ENCODE measurements around the gene MAP4K5. TPM values are rescaled to one million over a fixed set of nuclear protein-coding genes. Genes with fewer than 3 reads are reported as not detected.

The MAP4K5 gene
- total RNA-seq, 4 donors from 2014 or later: 73.6 to 143 (median 124) TPM

DNA sequence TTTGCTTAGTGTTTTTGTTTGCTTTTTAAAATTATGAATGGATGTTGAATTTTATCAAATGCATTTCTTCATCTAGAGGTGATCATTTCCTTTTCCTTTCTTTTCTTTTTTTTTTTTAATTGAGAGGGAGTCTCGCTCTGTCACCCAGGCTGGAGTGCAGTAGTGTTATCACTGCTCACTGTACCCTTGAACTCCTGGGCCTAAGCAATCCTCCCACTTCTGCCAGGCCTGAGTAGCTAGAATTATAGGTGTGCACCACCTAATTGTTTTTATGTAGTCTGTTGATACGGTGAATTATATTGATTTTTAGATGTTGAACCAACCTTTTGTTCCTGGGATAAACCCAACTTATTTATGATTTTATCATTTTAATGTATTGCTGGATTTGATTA, 134.2 kb downstream of the MAP4K5 start:
- no peak overlapping the region for H3K4me3 ChIP-seq
- H3K4me1 ChIP-seq: peaks cover 0 to 58% (median 14%) of the 10 kb centered on the region in 3 donors
- no peak for DNase-seq
- intact Hi-C loops (cut with DNase I): no loop called here
- no peaks in the 10 kb centered on the region for H3K27me3 ChIP-seq
- no peaks in the 10 kb centered on the region for H3K36me3 ChIP-seq
- H3K27ac ChIP-seq: peak overlapping the region in 1 of 4 donors; percentile 92
- H3K9me3 ChIP-seq: no peaks in the 10 kb centered on the region
- 88 to 89% methylated on average over 2 of the region's 2 CpGs for WGBS, 2 donors
- no peak for TF ChIP-seq POLR2A (IDR thresholded peaks at IDR 0.05)
- TF ChIP-seq, protein P1, sequence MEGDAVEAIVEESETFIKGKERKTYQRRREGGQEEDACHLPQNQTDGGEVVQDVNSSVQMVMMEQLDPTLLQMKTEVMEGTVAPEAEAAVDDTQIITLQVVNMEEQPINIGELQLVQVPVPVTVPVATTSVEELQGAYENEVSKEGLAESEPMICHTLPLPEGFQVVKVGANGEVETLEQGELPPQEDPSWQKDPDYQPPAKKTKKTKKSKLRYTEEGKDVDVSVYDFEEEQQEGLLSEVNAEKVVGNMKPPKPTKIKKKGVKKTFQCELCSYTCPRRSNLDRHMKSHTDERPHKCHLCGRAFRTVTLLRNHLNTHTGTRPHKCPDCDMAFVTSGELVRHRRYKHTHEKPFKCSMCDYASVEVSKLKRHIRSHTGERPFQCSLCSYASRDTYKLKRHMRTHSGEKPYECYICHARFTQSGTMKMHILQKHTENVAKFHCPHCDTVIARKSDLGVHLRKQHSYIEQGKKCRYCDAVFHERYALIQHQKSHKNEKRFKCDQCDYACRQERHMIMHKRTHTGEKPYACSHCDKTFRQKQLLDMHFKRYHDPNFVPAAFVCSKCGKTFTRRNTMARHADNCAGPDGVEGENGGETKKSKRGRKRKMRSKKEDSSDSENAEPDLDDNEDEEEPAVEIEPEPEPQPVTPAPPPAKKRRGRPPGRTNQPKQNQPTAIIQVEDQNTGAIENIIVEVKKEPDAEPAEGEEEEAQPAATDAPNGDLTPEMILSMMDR (IDR thresholded peaks at IDR 0.05): no peak

DNA sequence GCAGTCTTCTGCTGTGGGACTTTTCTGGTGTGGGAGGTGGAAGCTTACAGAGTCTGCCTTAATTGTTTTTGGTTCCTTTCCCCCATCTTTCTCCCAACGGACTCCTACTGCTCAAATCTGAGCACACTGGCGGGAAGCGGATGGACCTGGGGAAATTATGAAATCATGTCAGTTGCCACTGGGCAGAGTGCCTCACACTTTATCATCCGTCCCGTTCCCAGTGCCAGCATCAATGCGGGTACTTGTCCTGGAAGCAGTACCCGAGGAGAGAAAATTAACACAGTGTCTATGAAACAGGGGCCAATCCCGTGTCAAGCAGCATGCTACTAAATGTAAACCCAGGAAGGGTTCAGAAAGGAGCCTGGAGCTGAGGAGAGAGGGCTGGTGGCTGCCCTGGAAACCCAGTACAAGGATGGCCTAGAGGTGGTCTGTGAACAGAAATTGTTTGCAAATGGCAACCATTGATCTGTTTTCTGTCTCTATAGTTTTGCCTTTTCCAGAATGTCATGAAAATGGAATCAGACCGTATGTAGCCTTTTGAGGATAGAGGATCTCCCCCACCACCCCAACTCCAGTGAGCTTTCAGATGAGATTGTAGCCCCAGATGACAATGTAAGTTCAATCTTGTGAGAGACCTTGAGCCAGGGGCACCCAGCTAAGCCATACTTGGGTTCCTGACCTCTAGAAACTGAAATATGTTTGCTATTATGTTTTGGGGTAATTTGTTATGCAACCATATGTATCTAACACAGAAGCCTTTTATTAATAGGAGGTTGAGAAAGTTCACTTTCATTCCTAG, 134.8 kb downstream of the MAP4K5 start:
- TF ChIP-seq POLR2A (IDR thresholded peaks at IDR 0.05): no peak
- TF ChIP-seq, protein P1 (IDR thresholded peaks at IDR 0.05): no peak

GRCh38 chr14:50396631-50397389, 135.6 kb downstream of the MAP4K5 start, which contains the start of gene CDKL1:
Gene CDKL1 (minus strand): TSS chr14:50396881. CDS start chr14:50395868, 1,013 bp downstream.
- Histone ChIP-seq H3K27me3 (no peaks in the 10 kb centered on the region), H3K9me3 (no peaks in the 10 kb centered on the region)
- intact Hi-C loops (cut with DNase I): no loop called here

More for the DNA sequence above, 134.8 kb downstream of the MAP4K5 start:
- 11 to 27% methylated on average over 8 to 9 of the region's 9 CpGs for WGBS, 2 donors
- Histone ChIP-seq H3K27me3 (no peaks in the 10 kb centered on the region), H3K9me3 (no peaks in the 10 kb centered on the region), H3K4me1 (peaks cover 0 to 58% (median 14%) of the 10 kb centered on the region in 3 donors), H3K4me3 (peak overlapping the region; percentile 54 to 86 (median 68)), H3K27ac (peak overlapping the region; percentile 76 to 92 (median 80)), H3K36me3 (no peaks in the 10 kb centered on the region)
- intact Hi-C loops (cut with DNase I): no loop called here
- no peak for DNase-seq

GRCh38 chr14:50395448-50395847, 136.9 kb downstream of the MAP4K5 start:
- H3K4me3 ChIP-seq: peak overlapping the region; percentile 54 to 86 (median 68)
- intact Hi-C loops (cut with DNase I): no loop called here

More at GRCh38 chr14:50396631-50397389, 135.6 kb downstream of the MAP4K5 start, which contains the start of gene CDKL1:
- Histone ChIP-seq H3K4me1 (peaks cover 0 to 58% (median 14%) of the 10 kb centered on the region in 3 donors), H3K36me3 (no peaks in the 10 kb centered on the region), H3K27ac (peak within 1 kb of the TSS; percentile 76 to 92 (median 80)), H3K4me3 (peak within 1 kb of the TSS; percentile 54 to 86 (median 68))
- TF ChIP-seq, protein P1 (IDR thresholded peaks at IDR 0.05): no peak
- TF ChIP-seq POLR2A (IDR thresholded peaks at IDR 0.05): peak in 1 of 4 donors; percentile 27
- DNase-seq: no peak
- WGBS, 2 donors: 1 to 5% methylated on average over 10 to 12 of the region's 77 CpGs

More at GRCh38 chr14:50395448-50395847, 136.9 kb downstream of the MAP4K5 start:
- WGBS, 2 donors: 46 to 48% methylated on average over 5 of the region's 5 CpGs
- Histone ChIP-seq H3K27ac (peak overlapping the region in 3 of 4 donors; percentile 76 to 92 (median 77)), H3K9me3 (no peaks in the 10 kb centered on the region), H3K36me3 (no peaks in the 10 kb centered on the region), H3K27me3 (no peaks in the 10 kb centered on the region), H3K4me1 (peaks cover 0 to 56% (median 14%) of the 10 kb centered on the region in 3 donors)
- TF ChIP-seq, protein P1 (IDR thresholded peaks at IDR 0.05): no peak
- TF ChIP-seq POLR2A (IDR thresholded peaks at IDR 0.05): no peak
- no peak for DNase-seq

All from esophagus squamous epithelium (tissue), 5 donors.